HG03097 (cell line): Measurements from ENCODE around the gene FOSL1.

ENCODE experiments used
- ATAC-seq: cut with Tn5 transposase; IDR thresholded peaks from one replicate; pipeline ENCODE4 v1.9.1; 2021; ENCODE audit not compliant: unreplicated experiment, low FRiP score

The FOSL1 gene

DNA sequence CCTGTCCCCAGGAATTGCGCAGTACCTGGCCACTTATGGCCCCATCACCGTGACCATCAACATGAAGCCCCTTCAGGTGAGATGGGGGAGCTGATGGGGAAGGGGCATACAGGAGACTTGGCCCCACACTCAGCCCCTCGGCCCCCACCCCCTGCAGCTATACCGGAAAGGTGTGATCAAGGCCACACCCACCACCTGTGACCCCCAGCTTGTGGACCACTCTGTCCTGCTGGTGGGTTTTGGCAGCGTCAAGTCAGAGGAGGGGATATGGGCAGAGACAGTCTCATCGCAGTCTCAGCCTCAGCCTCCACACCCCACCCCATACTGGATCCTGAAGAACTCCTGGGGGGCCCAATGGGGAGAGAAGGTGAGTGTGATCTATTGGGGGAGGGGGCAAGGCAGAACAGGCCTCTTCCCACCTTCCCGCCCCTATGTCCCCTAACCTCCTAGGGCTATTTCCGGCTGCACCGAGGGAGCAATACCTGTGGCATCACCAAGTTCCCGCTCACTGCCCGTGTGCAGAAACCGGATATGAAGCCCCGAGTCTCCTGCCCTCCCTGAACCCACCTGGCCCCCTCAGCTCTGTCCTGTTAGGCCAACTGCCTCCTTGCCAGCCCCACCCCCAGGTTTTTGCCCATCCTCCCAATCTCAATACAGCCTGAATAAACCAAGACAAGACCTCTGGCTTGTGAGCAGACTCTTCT lies 17.0 kb downstream of the FOSL1 start:
- ATAC-seq: no peak

GRCh38 chr11:65882120-65883057 lies 17.8 kb downstream of the FOSL1 start:
- no peak for ATAC-seq

DNA sequence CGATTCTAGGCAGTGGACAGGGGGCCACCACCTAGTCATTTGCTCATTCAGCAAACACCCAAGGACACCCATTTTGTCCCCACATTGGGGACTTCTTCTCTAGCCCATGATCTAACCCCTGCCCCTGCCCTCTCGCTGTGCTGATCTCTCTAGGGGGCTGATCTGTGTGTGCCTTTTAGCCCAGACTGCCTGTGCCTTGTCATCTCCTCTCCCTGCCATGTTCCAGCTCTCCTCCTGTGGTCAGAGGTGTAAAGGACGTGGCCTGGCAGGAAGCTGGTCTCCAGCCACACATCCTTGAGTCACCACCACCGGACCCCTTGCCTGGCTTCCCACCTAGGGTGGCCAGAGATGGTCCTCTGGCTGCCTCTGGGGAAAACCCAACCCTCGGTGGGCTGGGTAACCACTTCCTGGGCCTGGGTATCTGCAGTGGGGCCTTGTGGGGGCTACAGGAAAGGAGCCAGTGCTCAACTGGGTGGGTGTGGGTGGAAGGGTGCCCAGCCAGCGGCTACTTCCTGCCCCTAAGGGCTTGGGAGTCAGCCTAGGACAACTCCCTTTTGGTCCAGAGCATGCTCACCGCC lies 19.3 kb downstream of the FOSL1 start:
- no peak for ATAC-seq

DNA sequence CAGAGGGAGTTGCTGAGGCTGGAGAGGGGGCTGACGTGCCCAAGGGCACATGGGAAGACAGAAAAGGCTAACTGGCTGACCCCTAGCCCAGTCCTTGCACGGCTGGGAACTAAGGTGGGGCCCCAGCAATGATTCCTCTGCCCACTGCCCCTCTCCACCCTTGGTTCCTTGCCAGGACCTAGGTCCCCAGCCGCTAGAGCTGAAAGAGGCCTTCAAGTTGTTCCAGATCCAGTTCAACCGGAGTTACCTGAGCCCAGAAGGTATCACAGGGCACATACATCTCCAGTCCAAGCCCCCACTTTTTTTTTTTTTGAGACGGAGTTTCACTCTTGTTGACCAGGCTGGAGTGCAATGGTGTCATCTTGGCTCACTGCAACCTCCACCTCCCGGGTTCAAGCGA lies 20.2 kb downstream of the FOSL1 start:
- no peak for ATAC-seq

- no peak for ATAC-seq
These were observed 20.6 kb downstream of the FOSL1 start, which contains the start of gene CTSW for GRCh38 chr11:65879617-65880016. CTSW (plus strand) TSS chr11:65879837; CDS start chr11:65879855, 18 bp downstream.

GRCh38 chr11:65873318-65874156 lies 26.7 kb downstream of the FOSL1 start:
- peak; percentile 59 for ATAC-seq

DNA sequence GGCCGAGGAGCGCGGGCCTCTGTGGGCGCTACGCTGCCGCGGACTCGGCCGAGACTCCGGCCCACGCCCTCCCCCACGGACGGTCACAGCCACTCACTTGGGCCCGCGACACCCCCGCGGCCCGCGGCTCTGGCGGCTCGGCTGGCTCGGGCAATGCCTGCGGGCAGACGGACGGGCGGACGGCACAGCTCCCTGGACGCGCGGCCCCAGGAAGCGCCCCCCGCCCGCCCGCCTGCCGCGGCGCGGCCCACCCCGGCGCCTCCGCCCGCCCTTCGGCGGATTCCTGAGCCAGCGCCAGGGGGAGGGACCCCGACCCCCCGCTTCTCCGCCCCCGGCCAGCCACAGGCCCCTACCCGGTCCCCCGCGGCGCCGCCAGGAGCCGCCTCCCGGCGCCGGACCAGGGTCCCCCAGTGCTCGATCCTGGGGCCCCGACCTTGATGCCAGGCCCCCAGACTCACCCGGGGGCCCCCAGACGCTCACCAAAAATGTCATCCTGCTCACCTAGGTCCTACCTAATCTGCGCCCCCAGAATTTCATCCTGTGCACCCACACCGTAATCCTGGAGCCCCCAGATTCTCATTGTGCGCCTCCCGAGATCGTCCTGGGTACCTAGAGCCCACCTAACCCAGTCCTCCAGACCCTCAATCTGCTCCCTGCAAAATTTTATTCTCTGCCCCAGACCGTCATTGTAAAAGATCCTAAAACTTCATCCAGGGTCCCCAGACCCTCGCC lies 27.4 kb downstream of the FOSL1 start, which contains the start of gene EFEMP2:
EFEMP2 (minus strand) TSS at position 215 of the 732 bp plus-strand sequence. CDS start 446 bp downstream, outside the sequence.
- ATAC-seq: no peak

DNA sequence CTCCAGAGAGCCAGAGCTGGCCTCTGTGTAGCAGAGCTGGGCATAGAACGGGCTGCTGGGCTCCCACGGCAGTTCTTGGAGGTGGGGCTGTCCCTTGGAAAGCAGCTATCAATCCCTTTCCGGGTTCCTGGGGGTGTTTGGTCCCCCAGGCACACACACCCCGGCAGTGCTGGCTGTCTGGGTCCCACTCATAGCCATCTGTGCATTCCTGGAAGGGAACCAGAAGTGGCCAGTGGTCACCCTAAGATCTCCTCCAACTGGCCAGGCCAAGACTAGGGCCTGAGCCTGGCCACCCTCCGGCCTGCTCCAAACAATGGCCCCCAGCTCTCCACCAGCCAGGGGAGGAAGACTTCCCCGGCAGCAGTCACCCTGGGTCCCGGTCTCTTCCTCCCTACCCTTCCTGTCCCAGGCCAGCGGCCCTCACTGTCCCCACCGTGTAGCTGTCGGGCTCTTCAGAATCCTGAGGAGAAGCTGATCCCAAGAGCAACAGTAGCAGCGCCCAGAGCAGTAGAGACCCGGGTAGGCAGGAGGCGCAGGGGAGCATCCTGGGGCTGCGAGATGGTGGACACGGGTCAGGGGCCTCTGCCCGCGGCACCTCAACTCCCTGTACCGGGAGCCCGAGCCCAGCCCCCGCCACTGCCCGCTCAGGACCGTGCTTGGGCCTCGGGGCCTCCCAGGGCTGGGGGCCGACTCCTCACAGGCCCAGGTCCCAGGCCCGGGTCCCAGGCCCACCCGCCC lies 28.2 kb downstream of the FOSL1 start:
- no peak for ATAC-seq

GRCh38 chr11:65870706-65871681 lies 29.2 kb downstream of the FOSL1 start:
- ATAC-seq: no peak

DNA sequence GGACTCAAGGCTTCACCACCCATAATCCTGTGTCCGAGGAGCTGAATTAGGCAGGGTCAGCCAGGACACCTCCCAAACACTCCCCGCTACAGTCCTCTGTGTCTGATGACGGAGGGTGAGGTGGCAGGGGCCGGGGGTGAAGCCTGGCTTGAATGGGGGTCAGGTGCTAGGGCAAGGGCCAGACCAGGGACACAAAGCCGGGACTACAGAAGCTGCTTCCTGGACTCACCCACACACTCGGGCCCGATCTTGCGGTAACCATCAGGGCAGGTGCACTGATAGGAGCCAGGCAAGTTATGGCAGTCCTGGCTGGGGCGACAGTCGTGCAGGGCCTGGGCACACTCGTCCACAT lies 29.9 kb downstream of the FOSL1 start:
- ATAC-seq: no peak

- no peak for ATAC-seq
These were observed 30.4 kb downstream of the FOSL1 start for GRCh38 chr11:65869643-65870306.

- ATAC-seq: no peak
These were observed 31.3 kb downstream of the FOSL1 start for GRCh38 chr11:65868907-65869306.

DNA sequence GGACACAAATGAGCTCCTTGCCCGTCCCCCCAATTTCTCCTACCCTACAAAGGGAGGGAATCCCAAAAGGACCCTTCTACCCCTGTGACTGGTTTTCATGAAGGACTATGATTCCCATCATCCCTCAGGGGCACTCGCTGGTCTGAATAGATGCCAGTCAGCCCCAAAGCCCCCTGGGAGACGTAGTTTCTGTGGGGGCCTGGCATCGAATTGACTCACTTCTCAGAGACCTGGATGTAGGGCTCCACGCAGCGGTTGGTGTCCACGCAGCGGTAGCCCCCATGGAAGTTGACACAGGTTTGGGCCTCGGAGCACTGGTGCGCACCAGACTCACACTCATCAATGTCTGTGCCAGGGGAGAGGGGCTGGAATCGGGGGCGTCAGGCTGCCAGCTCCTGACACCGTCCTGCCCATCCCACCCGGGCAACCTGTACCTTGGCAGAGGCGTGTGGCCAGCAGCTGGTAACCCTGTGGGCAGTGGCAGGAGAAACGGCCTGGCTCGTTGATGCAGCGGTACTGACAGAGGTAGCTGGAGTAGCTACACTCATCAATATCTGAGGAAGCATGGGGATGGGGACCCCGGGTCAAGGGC lies 32.0 kb downstream of the FOSL1 start:
- no peak for ATAC-seq

GRCh38 chr11:65867284-65868071 lies 32.7 kb downstream of the FOSL1 start:
- ATAC-seq: no peak

DNA sequence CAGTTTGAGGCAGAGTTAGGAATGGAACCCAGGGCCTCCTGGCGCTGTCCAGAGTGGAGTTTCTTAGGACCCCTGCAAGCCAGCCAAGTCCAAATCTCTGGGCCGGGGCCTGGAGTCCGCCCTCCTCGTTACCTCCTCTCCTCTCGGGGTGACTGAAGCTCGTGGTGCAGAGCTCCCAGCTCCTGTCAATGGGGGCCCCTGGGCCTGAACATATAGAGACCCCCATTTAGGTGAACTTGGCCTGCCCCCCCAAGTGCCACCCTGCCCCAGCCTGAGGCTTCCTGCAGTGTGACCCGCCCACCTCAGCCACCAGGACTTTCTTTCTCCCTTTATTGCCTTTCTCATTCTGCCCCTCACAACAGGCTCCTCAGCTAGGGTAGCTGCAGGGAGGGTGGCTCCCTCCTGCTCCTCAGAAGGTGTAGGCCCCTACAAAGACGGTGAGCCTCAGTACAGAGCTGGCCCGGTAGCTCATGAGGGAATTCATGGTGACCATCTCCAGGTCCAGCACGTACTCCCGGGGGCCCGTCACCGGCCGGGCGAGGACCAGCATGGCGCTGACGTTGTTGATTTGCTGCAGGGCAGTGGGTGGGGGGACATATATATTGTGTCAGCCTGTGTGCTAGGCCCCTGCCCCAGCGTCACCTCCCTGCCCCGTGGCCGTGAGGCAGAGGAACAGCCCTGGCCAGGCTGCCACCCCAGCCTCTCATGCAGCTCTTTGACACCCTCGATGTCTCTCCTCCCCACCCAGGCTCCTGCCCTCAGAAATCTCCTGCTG lies 33.5 kb downstream of the FOSL1 start:
- no peak for ATAC-seq
